Gastroesophageal sphincter (tissue), 4 donors: Measurements from ENCODE around the gene BOC. TPM values are rescaled to one million over a fixed set of nuclear protein-coding genes. Genes with fewer than 3 reads are reported as not detected.

ENCODE experiments used
- ATAC-seq: fragments of 150-250 bp; one replicate; pipeline ENCODE4 v1.9.1; 2016; ENCODE audit warnings: mild to moderate bottlenecking, moderate library complexity
- H3K27ac ChIP-seq, 4 donors: fragments of 200-600 bp; sonication (generic) in 3 of 4; 1 replicate in 3 of 4; 2 replicates in 1 of 4; pipeline ENCODE4 v1.5.1; 2016 to 2019
- H3K27me3 ChIP-seq: fragments of 200-600 bp; sonication (generic); one replicate; pipeline ENCODE4 v1.5.1; 2019
- H3K36me3 ChIP-seq, 2 donors: fragments of 200-600 bp; sonication (generic); one replicate each; pipeline ENCODE4 v1.5.1; 2019; ENCODE audit warnings: control low read depth in 1 of 2
- H3K4me1 ChIP-seq, 3 donors: fragments of 200-600 bp; sonication (generic); 1 replicate in 2 of 3; 2 replicates in 1 of 3; pipeline ENCODE4 v1.5.1; 2016 to 2019; ENCODE audit warnings: control low read depth in 2 of 3
- H3K4me3 ChIP-seq, 2 donors: fragments of 200-600 bp; sonication (generic); one replicate each; pipeline ENCODE4 v1.5.1; 2019; ENCODE audit warnings: mild to moderate bottlenecking in 1 of 2, moderate library complexity in 1 of 2
- H3K9me3 ChIP-seq, 3 donors: fragments of 200-600 bp; sonication (generic); one replicate each; pipeline ENCODE4 v1.5.1; 2017 to 2019; ENCODE audit warnings: control low read depth in 2 of 3
- EP300 ChIP-seq: sonication (generic); formaldehyde crosslinking; IDR thresholded peaks from one replicate; pipeline ENCODE4 v1.6.1; 2017; ENCODE audit warnings: antibody characterized with exemption, mild to moderate bottlenecking
- POLR2A ChIP-seq, 2 donors: fragments of 450-650 bp; IDR thresholded peaks; one replicate each; pipeline ENCODE4 v1.6.1; 2017; ENCODE audit warnings: antibody characterized with exemption in 2 of 2, mild to moderate bottlenecking in 2 of 2, moderate library complexity in 1 of 2
- POLR2AphosphoS5 ChIP-seq: sonication (generic); formaldehyde crosslinking; IDR thresholded peaks from one replicate; pipeline ENCODE4 v1.6.1; 2017; ENCODE audit warnings: antibody characterized with exemption
- WGBS, 2 donors: methylation state at CpG; one replicate each; pipeline ENCODE4 v1.1.5; 2018; ENCODE audit warnings: low coverage in 1 of 2; 5-methylcytosine and 5-hydroxymethylcytosine counted together
- total RNA-seq, 4 donors: library from RNA; depleted of rRNA; stranded (reverse); fragments of >200 nt; gene quantifications; one replicate each; pipeline ENCODE4 v1.1.0, GENCODE V29; 2016
- TF ChIP-seq, protein P1 (sequence below), 4 experiments: fragments of 200-600 bp in 2 of 4; fragments of 450-650 bp in 2 of 4; sonication (generic) in 1 of 4; IDR thresholded peaks; one replicate each; pipeline ENCODE4 v1.5.1; 2017 to 2019; ENCODE audit warnings: antibody characterized with exemption in 4 of 4, mild to moderate bottlenecking in 2 of 4, moderate library complexity in 2 of 4

BOC gene
- total RNA-seq, 4 donors from 2014 or later: 41.5 to 130 (median 73.9) TPM

DNA sequence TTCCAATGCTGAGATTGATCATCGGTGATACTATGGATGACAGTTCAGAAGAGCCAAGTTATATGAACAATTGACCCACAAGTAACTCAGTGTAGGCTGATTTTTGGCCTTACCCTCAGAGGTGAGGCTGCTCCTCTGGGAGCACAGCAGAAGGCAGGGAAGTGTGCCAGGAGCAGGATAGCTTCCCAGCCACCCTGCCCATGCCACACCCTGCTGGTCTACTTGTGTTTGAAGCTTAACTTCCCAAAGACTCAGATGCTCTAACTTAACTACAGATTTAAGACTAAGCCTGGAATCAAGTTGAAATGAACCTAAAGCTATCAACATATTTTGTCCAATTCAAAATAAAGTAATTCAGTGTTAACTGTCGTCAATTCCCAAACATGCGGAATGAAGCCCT lies 77.5 kb downstream of the BOC start:
- no peak for ATAC-seq
- no peaks in the 10 kb centered on the region for H3K9me3 ChIP-seq
- 92 to 93% methylated on average over 3 of the region's 3 CpGs for WGBS, 2 donors
- H3K4me3 ChIP-seq: no peak overlapping the region
- peaks cover 0 to 27% of the 10 kb centered on the region in 2 donors for H3K36me3 ChIP-seq
- peak overlapping the region in 3 of 4 donors; percentile 41 to 76 (median 71) for H3K27ac ChIP-seq
- TF ChIP-seq POLR2AphosphoS5 (no peak), POLR2A (IDR thresholded peaks at IDR 0.05) (no peak), EP300 (no peak)
- TF ChIP-seq, protein P1, sequence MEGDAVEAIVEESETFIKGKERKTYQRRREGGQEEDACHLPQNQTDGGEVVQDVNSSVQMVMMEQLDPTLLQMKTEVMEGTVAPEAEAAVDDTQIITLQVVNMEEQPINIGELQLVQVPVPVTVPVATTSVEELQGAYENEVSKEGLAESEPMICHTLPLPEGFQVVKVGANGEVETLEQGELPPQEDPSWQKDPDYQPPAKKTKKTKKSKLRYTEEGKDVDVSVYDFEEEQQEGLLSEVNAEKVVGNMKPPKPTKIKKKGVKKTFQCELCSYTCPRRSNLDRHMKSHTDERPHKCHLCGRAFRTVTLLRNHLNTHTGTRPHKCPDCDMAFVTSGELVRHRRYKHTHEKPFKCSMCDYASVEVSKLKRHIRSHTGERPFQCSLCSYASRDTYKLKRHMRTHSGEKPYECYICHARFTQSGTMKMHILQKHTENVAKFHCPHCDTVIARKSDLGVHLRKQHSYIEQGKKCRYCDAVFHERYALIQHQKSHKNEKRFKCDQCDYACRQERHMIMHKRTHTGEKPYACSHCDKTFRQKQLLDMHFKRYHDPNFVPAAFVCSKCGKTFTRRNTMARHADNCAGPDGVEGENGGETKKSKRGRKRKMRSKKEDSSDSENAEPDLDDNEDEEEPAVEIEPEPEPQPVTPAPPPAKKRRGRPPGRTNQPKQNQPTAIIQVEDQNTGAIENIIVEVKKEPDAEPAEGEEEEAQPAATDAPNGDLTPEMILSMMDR (IDR thresholded peaks at IDR 0.05): no peak
- H3K4me1 ChIP-seq: peaks cover 0 to 45% (median 0%) of the 10 kb centered on the region in 3 donors
- H3K27me3 ChIP-seq: no peaks in the 10 kb centered on the region

DNA sequence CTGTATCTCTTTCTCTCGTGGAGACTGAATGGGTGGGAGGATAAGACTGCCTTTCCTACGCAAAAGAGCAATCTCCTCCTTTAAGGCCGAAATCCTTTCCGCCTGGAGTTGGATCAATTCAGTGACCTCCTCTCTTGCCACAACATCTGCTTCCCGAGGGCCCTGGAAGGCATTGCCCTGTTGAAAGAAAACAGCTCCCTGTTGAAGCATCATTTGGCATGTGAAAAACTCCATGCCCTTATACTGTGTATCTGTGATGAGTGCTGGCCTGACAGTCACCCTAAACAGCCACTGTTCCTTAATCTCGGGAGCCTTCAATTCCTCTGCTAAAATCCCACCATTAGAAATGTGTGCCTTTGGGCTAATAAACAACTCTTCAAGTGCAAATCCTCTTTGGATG lies 80.2 kb downstream of the BOC start:
- TF ChIP-seq EP300 (no peak), POLR2A (IDR thresholded peaks at IDR 0.05) (no peak), POLR2AphosphoS5 (no peak)
- TF ChIP-seq, protein P1 (IDR thresholded peaks at IDR 0.05): no peak
- H3K36me3 ChIP-seq: peaks cover 0 to under 1% of the 10 kb centered on the region in 2 donors
- WGBS, 2 donors: 38 to 44% methylated on average over 5 to 6 of the region's 6 CpGs
- peaks cover 0 to 24% (median 0%) of the 10 kb centered on the region in 3 donors for H3K4me1 ChIP-seq
- H3K27me3 ChIP-seq: no peaks in the 10 kb centered on the region
- no peaks in the 10 kb centered on the region for H3K9me3 ChIP-seq
- H3K27ac ChIP-seq: peak overlapping the region in 2 of 4 donors; percentile 15 to 32
- ATAC-seq: no peak
- no peak overlapping the region for H3K4me3 ChIP-seq

DNA sequence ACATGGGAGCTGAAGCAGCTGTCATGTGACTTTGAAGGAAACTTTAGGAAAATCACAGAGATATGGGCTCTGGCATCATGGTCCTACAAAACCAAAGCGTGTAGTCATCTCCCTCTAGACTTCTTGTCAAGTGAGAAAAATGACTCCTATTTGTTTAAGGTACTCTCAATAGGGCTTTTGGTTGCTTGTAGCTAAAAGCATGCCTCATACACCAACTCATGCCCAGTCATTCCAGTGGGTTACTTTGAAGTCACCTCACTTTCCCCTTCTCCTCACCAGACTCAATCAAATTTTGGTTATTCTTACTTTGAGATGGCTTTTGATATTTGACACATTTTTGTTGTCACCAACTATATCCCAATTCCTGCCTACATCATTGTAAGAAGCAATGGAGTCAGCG lies 81.6 kb downstream of the BOC start:
- no peak for ATAC-seq

DNA sequence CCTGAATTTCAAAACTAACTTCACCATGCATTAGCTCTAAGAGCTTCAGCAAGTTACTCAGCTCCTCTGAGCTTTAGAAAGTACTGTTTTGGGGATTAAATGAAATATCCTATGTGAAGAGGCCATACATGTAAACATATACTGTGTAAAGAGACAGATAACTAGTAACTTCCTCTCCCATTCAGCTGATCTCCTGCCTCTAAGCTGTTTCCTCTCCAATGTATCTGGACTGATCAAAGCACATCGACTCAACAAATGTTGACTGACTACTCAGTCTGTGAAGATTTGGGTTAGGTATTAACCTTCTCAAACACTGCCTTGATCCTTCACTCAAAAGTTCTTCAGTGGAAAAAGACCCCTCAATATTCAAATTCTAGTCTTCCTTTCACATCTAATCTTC lies 82.0 kb downstream of the BOC start:
- 86% methylated on average over 1 of the region's 1 CpG; no CpG with 5 or more reads in 1 of the 2 donors for WGBS, 2 donors
- ATAC-seq: no peak
- TF ChIP-seq POLR2AphosphoS5: no peak
- TF ChIP-seq POLR2A (IDR thresholded peaks at IDR 0.05): no peak
- TF ChIP-seq, protein P1 (IDR thresholded peaks at IDR 0.05): no peak
- no peak for TF ChIP-seq EP300

More for the DNA sequence above, 81.6 kb downstream of the BOC start:
- Histone ChIP-seq H3K9me3 (no peaks in the 10 kb centered on the region), H3K4me3 (no peak overlapping the region), H3K27me3 (no peaks in the 10 kb centered on the region), H3K4me1 (peaks cover 0 to 10% (median 0%) of the 10 kb centered on the region in 3 donors), H3K36me3 (no peaks in the 10 kb centered on the region), H3K27ac (no peak overlapping the region)
- TF ChIP-seq POLR2AphosphoS5 (no peak), EP300 (no peak), POLR2A (IDR thresholded peaks at IDR 0.05) (no peak)
- TF ChIP-seq, protein P1 (IDR thresholded peaks at IDR 0.05): no peak
- WGBS, 2 donors: 81 to 100% methylated on average over 2 of the region's 2 CpGs

DNA sequence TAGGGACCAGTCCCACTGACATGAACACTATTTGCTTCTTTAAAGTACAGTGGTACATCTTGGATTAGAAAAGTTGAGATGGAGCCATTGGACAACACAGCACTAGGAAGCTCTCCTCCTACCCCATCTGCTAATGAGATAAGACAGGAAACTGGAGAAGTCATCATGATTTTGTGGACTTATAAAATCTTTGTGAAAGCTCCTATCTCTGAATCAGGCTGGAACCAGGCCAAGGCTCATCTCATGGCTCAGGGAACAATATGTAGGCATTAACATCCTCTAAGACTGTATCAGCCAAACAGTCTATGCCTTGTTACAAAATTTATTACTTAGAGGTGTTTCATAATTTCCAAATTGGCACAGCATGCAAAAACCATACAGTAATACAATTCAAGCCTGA lies 84.1 kb downstream of the BOC start:
- H3K4me1 ChIP-seq: no peaks in the 10 kb centered on the region
- ATAC-seq: no peak
- no peaks in the 10 kb centered on the region for H3K9me3 ChIP-seq
- H3K27ac ChIP-seq: no peak overlapping the region
- no peak for TF ChIP-seq POLR2A (IDR thresholded peaks at IDR 0.05)
- TF ChIP-seq EP300: no peak
- TF ChIP-seq POLR2AphosphoS5: no peak
- no peak overlapping the region for H3K4me3 ChIP-seq
- no peaks in the 10 kb centered on the region for H3K36me3 ChIP-seq
- no peaks in the 10 kb centered on the region for H3K27me3 ChIP-seq

More for the DNA sequence above, 82.0 kb downstream of the BOC start:
- no peaks in the 10 kb centered on the region for H3K27me3 ChIP-seq
- H3K9me3 ChIP-seq: no peaks in the 10 kb centered on the region
- H3K27ac ChIP-seq: no peak overlapping the region
- no peak overlapping the region for H3K4me3 ChIP-seq
- H3K4me1 ChIP-seq: peaks cover 0 to 8% (median 0%) of the 10 kb centered on the region in 3 donors
- no peaks in the 10 kb centered on the region for H3K36me3 ChIP-seq
